Tibial nerve (tissue), 3 donors: Measurements from ENCODE around the gene WTIP.

Experiments used
- POLR2A ChIP-seq, 2 donors: fragments of 450-650 bp; IDR thresholded peaks; one replicate each; pipeline ENCODE4 v1.6.1; 2017; ENCODE audit warnings: antibody characterized with exemption in 2 of 2, mild to moderate bottlenecking in 2 of 2, moderate library complexity in 2 of 2
- TF ChIP-seq, protein P1 (sequence below), 5 experiments: fragments of 200-600 bp in 3 of 5; fragments of 450-650 bp in 2 of 5; sonication (generic) in 3 of 5; IDR thresholded peaks; one replicate each; pipeline ENCODE4 v1.5.1; 2016 to 2019; ENCODE audit warnings: antibody characterized with exemption in 5 of 5, mild to moderate bottlenecking in 3 of 5, moderate library complexity in 2 of 5

DNA sequence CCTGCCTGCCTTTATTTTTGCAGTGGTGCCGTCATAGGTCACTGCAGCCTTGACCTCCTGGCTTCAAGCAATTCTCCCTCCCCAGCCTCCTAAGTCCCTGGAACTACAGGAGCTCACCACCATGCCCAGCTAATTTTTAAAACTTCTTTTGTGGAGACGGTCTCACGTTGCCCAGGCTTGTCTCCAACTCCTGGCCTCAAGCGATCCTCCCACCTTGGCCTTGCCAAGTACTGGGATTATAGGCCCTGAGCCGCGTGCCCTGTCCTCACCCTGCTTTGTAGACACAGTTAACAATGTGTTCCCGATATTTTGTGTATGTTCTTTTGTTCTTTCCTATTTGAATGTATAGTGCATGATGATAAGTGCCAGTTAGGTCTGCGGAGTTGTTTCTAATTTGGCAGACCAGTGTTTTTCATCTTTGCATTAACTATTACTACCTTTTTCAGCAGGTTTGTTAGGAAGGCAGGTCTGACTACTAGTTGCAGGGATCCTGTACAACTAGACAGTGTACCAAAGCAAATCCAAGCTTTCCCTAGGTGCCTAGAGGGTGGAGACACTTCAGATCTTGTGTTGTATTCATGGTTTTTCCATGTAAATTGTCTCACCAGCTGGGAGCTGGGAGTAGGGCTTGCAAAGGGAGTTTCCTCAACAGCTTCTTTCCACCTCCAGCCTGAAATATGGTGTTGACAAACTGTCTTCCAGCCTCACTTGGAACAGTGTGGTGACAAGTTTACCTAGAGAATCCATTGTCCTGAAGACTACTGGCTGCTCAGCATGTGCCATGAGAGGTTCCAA, 9.5 kb upstream of the WTIP start:
- TF ChIP-seq, protein P1, sequence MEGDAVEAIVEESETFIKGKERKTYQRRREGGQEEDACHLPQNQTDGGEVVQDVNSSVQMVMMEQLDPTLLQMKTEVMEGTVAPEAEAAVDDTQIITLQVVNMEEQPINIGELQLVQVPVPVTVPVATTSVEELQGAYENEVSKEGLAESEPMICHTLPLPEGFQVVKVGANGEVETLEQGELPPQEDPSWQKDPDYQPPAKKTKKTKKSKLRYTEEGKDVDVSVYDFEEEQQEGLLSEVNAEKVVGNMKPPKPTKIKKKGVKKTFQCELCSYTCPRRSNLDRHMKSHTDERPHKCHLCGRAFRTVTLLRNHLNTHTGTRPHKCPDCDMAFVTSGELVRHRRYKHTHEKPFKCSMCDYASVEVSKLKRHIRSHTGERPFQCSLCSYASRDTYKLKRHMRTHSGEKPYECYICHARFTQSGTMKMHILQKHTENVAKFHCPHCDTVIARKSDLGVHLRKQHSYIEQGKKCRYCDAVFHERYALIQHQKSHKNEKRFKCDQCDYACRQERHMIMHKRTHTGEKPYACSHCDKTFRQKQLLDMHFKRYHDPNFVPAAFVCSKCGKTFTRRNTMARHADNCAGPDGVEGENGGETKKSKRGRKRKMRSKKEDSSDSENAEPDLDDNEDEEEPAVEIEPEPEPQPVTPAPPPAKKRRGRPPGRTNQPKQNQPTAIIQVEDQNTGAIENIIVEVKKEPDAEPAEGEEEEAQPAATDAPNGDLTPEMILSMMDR (IDR thresholded peaks at IDR 0.05): no peak
- TF ChIP-seq POLR2A (IDR thresholded peaks at IDR 0.05): no peak
